IPS DF 6.9 (cell line): ENCODE data around the gene SLC43A3.
"Not testable (repeated sequence)": the region's sequence is repeated elsewhere in the genome, so short reads cannot be mapped to it uniquely, and the experiment has no call there.

Source experiments
- DNase-seq: peaks from one replicate; pipeline ENCODE4 v3.0.0-alpha.2; 2013; ENCODE audit warnings: low read depth, low spot score
- H3K27ac ChIP-seq: one replicate; pipeline ENCODE4 v1.5.1; 2013; ENCODE audit warnings: low read length, control low read depth
- H3K27me3 ChIP-seq: 2 replicates; pipeline ENCODE4 v1.6.1; 2013; ENCODE audit warnings: mild to moderate bottlenecking, low read length; ENCODE audit not compliant: control insufficient read depth, insufficient read depth
- H3K36me3 ChIP-seq: 2 replicates; pipeline ENCODE4 v1.6.1; 2013; ENCODE audit warnings: low read length; ENCODE audit not compliant: control insufficient read depth, insufficient read depth
- H3K4me1 ChIP-seq: 2 replicates; pipeline ENCODE4 v1.6.1; 2013; ENCODE audit warnings: low read length; ENCODE audit not compliant: control insufficient read depth, insufficient read depth
- H3K4me3 ChIP-seq: 2 replicates; pipeline ENCODE4 v1.5.1; 2013; ENCODE audit warnings: mild to moderate bottlenecking, low read length
- H3K9me3 ChIP-seq: 2 replicates; pipeline ENCODE4 v1.6.1; 2013; ENCODE audit warnings: low read length, inconsistent platforms; ENCODE audit not compliant: control insufficient read depth, insufficient read depth
- WGBS: extraction: QIAGEN DNeasy Blood & Tissue Kit; methylation state at CpG from one replicate; pipeline ENCODE4 v1.1.7; 2013; ENCODE audit warnings: mixed read lengths, missing lambda C conversion rate; ENCODE audit not compliant: insufficient read length, insufficient coverage; 5-methylcytosine and 5-hydroxymethylcytosine counted together

Gene SLC43A3

DNA sequence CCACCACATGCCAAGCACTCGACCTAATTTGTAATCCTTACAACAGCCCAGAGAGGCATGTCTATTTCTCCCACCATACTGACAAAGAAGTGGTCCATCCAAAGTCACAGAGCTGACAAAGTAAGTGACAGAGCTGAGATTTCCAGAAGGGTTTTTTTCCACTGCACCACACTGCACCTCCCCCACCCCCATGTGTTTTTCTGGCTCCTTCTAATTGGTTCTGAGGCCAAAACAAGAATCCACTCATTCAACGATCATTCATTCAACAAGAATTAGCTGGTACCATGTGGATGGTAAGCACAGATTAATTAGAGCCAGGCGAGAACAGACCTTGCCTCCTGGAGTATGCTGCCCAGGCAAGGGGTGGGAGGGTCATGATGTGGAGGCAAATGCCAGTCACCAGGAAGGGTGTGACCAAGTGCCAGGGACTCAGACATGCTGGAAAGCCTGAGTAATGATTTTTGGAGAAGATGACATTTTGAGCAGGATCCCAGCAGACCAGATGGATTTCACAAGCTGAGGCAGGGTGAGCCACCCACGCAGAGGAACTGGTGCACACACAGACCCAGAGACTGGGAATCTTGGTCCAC, 21.6 kb downstream of the SLC43A3 start:
- H3K27me3 ChIP-seq, result no peaks in the 10 kb centered on the region
- H3K36me3 ChIP-seq, result peaks cover 19% of the 10 kb centered on the region
- WGBS, result no CpG with 5 or more reads among the region's 4 CpGs
- no peak overlapping the region for H3K27ac ChIP-seq
- no peak overlapping the region for H3K4me3 ChIP-seq
- no peak for DNase-seq
- no peaks in the 10 kb centered on the region for H3K9me3 ChIP-seq
- no peaks in the 10 kb centered on the region for H3K4me1 ChIP-seq

DNA sequence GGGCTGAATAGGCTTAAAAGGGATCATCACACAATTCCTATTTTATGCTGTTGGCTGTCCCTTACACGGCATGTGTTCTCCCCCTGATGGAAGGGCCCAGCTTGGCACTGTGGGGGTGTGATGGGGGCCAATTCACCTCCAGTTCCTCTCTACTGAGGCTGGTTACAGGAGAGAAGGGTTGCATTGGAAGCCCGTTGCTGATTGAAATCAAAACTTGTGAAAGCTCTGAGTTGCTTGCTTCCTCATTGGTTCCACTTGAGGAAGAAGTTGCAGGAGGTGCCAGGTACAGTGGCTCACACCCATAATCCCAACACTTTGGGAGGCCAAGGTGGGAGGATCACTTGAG, 23.1 kb downstream of the SLC43A3 start:
- Histone ChIP-seq H3K9me3 (no peaks in the 10 kb centered on the region), H3K27ac (no peak overlapping the region), H3K36me3 (peaks cover 7% of the 10 kb centered on the region), H3K27me3 (no peaks in the 10 kb centered on the region), H3K4me3 (no peak overlapping the region), H3K4me1 (no peaks in the 10 kb centered on the region)
- DNase-seq, result no peak
- WGBS, result no CpG with 5 or more reads among the region's 2 CpGs

- not testable (repeated sequence) for H3K27ac ChIP-seq
These were observed 23.7 kb downstream of the SLC43A3 start for GRCh38 chr11:57403003-57403801.

GRCh38 chr11:57402188-57403002, 24.5 kb downstream of the SLC43A3 start:
- H3K4me3 ChIP-seq, result no peak overlapping the region
- H3K27me3 ChIP-seq, result no peaks in the 10 kb centered on the region
- no peak for DNase-seq
- H3K9me3 ChIP-seq, result no peaks in the 10 kb centered on the region
- 0 out of 2 replicates have a peak, but pooled peaks cover 1% of the 10 kb centered on the region for H3K36me3 ChIP-seq
- no peaks in the 10 kb centered on the region for H3K4me1 ChIP-seq
- H3K27ac ChIP-seq, result no peak overlapping the region
- WGBS, result no CpG with 5 or more reads among the region's 6 CpGs

More at GRCh38 chr11:57403003-57403801, 23.7 kb downstream of the SLC43A3 start:
- not testable (repeated sequence) for H3K27me3 ChIP-seq, H3K4me1 ChIP-seq, H3K36me3 ChIP-seq, DNase-seq, H3K4me3 ChIP-seq, H3K9me3 ChIP-seq
- no CpG with 5 or more reads among the region's 6 CpGs for WGBS

- no peak overlapping the region for H3K4me3 ChIP-seq
- no peak overlapping the region for H3K27ac ChIP-seq
- WGBS, result no CpG with 5 or more reads among the region's 4 CpGs
- no peaks in the 10 kb centered on the region for H3K9me3 ChIP-seq
- H3K4me1 ChIP-seq, result no peaks in the 10 kb centered on the region
- no peaks in the 10 kb centered on the region for H3K27me3 ChIP-seq
- no peaks in the 10 kb centered on the region for H3K36me3 ChIP-seq
- no peak for DNase-seq
These were observed 26.8 kb downstream of the SLC43A3 start for GRCh38 chr11:57399972-57400578.

DNA sequence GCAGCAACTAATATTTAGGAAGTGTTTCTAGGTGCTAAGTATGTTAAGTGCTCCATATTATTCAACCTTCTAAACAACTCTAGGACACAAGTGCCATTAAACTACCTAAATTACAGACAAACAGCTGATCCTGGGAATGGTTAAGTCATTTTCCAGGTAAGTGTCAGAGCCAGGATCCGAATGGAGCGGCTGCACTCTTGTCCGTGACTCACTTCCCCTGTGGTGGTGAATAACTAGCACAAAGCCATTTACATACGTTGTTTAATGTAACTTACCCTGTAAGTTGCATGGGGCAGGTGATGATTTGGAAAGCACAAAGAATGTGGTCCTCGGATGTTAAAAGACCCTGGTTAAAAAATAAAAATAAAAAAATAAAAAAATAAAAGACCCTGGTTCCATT, 27.7 kb downstream of the SLC43A3 start:
- no peak for DNase-seq
- H3K4me1 ChIP-seq, result no peaks in the 10 kb centered on the region
- H3K9me3 ChIP-seq, result no peaks in the 10 kb centered on the region
- WGBS, result no CpG with 5 or more reads among the region's 5 CpGs
- H3K4me3 ChIP-seq, result no peak overlapping the region
- no peaks in the 10 kb centered on the region for H3K36me3 ChIP-seq
- no peaks in the 10 kb centered on the region for H3K27me3 ChIP-seq
- no peak overlapping the region for H3K27ac ChIP-seq

- no CpG with 5 or more reads among the region's 4 CpGs for WGBS
- no peak overlapping the region for H3K27ac ChIP-seq
- H3K9me3 ChIP-seq, result no peaks in the 10 kb centered on the region
- DNase-seq, result no peak
- H3K4me3 ChIP-seq, result no peak overlapping the region
- no peaks in the 10 kb centered on the region for H3K4me1 ChIP-seq
- no peaks in the 10 kb centered on the region for H3K27me3 ChIP-seq
- H3K36me3 ChIP-seq, result no peaks in the 10 kb centered on the region
These were observed 29.4 kb downstream of the SLC43A3 start for GRCh38 chr11:57397394-57397990.

DNA sequence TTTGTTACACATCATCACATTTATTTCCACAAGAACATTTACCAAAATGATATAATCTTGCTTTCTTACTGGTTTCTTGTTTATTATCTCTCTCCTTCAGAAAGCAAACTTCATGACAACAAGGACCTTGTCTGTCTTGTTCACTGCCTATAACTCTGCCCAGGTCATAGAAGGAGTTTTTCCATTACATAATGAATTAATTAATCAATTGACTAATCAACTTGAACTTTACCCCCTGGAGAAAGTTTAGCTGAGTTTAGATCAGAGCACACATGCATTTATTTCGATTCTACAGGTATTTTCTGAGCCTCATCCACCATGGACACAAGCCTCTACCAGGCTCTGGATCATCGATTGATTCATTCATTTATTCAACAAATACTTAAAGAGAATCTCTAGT, 30.2 kb downstream of the SLC43A3 start:
- H3K27ac ChIP-seq, result no peak overlapping the region
- H3K27me3 ChIP-seq, result no peaks in the 10 kb centered on the region
- H3K9me3 ChIP-seq, result no peaks in the 10 kb centered on the region
- no peaks in the 10 kb centered on the region for H3K36me3 ChIP-seq
- no CpG with 5 or more reads among the region's 2 CpGs for WGBS
- no peak for DNase-seq
- no peaks in the 10 kb centered on the region for H3K4me1 ChIP-seq
- no peak overlapping the region for H3K4me3 ChIP-seq

DNA sequence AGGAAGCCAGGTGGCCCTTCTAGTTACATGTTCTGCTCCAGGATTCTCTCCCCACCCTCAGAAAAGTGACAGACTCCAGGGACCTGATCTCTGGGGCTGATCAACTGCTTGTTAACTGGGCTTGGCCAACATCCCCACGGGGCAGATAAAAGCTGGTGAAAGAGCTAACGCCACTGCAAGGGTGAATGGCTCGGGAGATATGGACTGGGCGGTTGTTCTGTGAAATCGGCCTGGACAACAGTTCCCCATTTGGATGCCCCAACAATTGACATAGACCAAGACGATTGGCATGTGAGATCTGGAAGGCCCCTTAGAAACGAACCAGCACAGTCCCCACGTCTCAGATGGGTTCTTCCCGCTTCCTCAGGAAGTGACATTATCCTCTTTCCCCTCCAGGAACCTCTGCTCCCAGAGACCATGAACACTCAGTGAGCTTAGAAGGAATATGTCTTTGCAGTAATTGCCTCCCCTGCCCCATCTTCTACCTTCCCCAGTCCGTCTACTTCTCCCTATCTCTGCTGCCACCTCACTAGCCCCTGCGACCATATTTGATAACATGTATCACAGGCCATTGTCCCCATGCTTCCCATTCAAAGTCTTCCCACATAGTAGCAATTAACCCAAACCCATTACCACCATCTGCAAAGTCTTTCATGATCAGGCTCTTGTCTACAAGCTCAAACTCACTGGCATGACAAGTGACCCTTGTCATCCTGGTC, 30.9 kb downstream of the SLC43A3 start:
- no peaks in the 10 kb centered on the region for H3K4me1 ChIP-seq
- no peaks in the 10 kb centered on the region for H3K9me3 ChIP-seq
- no peaks in the 10 kb centered on the region for H3K27me3 ChIP-seq
- DNase-seq, result no peak
- H3K4me3 ChIP-seq, result no peak overlapping the region
- H3K27ac ChIP-seq, result no peak overlapping the region
- H3K36me3 ChIP-seq, result no peaks in the 10 kb centered on the region
- WGBS, result no CpG with 5 or more reads among the region's 11 CpGs
